ENCODE measurements around the gene WNK1.
"Not testable (repeated sequence)": the region's sequence is repeated elsewhere in the genome, so short reads cannot be mapped to it uniquely, and the experiment has no call there.

Gene WNK1

GRCh38 chr12:779745-780734 is 27.7 kb downstream of the WNK1 start:
- no peak for DNase-seq

DNA sequence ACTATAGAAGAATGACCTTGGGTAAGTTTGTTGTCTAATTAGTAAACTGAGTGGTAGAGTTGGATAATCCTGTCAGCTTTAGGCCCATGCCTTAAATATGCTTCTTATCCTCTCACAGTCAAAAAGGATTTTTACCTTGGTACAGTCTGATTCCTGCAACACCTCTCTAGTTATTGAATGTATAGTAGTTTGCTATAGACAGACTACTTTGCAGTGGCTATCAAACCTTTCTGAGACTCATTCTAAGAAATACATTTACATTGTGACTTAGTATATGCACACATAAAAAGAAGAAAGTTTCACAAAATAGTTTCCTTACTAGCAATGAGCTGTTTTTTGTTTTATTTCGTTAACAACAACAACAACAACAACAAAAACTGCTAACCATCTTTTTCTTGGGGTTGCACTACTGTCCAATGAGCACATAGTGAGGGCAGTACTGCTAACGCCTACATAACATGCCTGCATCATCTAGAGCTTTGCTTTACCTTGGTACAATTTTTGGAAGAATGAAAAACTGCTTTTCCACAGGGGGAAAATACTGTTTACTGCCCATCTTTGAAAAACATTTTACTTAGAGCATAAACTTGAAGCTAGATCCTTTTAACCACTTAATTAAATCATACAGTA is 28.5 kb downstream of the WNK1 start:
- DNase-seq = no peak

DNA sequence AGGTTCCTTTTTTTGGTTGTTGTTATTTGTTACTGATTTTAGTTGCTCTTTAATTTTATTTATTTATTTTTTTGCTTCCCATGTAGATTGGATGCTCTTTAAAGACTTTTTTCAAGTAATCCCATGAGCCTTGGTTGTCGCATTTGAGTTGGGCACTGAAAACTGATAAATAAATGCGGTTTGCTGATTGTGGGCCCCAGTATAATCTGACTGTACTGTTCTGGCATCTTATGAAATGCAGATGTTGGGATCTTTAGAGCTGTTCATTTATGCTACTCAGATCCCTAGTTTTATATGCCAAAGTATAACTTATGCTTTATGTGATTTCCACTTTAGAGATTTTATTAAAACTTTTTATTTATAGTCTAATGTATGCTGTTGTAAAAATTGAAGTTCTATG is 33.3 kb downstream of the WNK1 start:
- DNase-seq = no peak

DNA sequence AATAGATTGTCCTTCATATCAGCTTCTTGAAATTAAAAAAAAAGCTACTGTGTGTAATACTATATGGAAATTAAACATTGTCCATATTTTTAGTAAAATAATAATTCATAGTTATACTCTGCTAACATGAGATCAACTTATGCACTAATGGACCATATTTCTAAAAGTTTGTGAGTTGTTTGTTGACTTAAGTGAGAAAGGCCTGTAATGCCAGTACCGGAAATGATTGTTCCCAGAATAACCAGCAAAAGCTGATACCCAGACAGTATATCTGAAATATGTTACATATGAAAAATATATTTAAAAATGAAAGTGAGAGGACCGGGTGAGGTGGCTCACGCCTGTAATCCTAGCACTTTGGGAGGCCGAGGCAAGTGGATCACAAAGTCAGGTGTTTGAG is 35.9 kb downstream of the WNK1 start:
- DNase-seq = no peak

DNA sequence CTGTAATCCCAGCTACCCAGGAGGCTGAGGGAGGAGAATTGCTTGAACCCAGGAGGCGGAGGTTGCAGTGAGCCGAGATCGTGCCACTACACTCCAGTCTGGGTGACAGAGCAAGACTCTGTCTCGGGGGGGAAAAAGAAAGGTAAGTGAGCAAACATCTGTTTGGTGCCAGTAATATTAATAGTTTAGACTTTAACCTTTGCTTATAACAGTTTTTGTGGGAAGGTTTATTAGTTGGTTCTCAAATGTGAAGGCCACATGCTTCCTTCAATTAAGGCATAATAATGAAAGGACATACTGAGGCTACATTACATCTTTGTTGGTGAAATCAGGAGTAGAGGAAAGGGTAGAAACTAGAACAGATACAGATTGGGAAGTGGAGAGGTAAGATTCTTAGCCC is 36.4 kb downstream of the WNK1 start:
- not testable (repeated sequence) for DNase-seq

DNA sequence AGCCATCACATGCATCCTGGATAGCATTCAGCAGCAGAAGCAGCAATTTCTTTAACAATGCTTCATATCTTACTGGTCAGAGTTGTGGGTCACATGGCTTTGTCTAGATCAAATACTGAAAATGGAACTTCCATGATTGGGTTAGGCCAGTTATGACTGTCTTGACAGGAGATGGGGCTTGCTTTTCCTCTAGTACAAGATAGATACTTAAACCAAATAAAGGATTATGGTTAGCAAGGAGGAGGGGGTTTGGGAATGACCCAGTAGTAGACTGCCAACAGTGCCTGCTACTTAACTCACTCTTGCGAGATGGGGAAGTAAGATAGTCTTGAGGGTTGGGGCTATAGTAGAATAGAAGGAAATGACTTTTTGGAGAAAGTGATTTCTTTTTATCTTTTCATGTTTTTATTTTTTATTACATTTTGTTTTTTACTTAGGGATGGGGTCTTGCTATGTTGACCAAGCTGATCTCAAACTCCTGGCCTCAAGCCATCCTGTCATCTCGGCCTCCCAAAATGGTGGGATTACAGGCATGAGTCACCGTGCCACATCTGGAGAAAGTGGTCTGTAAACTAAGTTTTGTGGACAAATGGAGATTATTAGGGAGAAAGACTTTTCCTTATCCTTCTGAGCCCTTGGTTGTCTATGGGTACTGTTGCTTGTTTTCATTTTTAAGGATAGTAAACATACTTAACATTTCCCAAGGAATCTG is 37.6 kb downstream of the WNK1 start:
- no peak for DNase-seq

GRCh38 chr12:790608-791007 is 38.2 kb downstream of the WNK1 start:
- no peak for DNase-seq

DNA sequence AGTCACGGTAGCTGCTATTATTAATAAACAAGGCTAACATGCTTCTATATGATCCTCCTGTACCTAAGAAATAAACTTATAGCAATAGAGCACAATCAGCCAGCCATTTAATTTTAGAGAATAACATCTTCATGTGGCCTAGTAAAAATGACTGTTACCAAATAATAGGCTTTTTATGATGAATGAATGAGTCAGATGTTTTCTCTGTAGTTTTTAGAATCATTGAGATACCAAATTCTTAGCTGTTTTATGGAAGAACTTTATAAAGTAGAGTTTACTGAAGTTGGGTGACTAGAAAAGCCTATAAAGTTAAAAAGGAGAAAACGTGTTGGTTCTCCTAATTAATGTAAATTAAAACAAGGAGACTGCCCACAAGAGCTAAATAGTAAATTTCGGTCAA is 40.7 kb downstream of the WNK1 start:
- no peak for DNase-seq

GRCh38 chr12:793711-794110 is 41.3 kb downstream of the WNK1 start:
- no peak for DNase-seq

DNA sequence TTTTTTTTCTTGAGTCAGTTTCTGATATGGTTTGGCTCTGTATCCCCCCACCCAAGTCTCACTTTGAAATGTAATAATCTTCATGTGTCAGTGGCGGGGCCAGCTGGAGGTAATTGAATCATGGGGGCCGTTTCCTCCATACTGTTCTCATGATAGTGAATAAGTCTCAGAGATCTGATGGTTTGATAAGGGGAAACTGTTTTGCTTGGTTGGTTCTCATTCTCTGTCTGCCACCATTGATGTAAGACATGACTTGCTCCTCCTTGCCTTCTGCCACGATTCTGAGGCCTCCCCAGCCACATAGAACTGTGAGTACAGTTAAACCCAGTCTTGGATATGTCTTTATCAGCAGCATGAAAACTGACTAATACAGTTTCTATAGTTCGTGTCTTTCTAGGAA is 42.9 kb downstream of the WNK1 start:
- peak in 1 of 4 experiments; percentile 6 for DNase-seq

DNA sequence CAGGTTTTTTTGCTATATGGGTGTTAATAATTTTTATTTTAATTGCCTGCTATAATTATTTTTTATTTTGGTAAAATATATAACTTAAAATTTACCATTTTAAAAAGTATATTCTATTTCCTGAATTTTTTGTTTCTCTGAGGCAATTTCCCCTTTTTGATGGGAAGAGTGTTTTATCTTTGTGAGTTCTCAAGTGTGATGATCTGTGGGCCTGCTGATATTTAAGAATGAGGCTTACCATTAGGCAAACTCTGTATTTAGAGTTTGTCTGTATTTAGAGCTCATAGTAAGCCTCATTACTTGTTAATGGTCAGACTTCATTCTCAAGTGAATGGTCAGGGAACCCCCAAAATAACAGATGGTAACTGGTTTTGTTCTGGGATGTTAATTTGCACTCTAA is 48.0 kb downstream of the WNK1 start:
- DNase-seq = no peak

- DNase-seq = no peak
Observed at GRCh38 chr12:802242-803120, 50.1 kb downstream of the WNK1 start.

GRCh38 chr12:805022-805632 is 52.7 kb downstream of the WNK1 start:
- DNase-seq = no peak

DNA sequence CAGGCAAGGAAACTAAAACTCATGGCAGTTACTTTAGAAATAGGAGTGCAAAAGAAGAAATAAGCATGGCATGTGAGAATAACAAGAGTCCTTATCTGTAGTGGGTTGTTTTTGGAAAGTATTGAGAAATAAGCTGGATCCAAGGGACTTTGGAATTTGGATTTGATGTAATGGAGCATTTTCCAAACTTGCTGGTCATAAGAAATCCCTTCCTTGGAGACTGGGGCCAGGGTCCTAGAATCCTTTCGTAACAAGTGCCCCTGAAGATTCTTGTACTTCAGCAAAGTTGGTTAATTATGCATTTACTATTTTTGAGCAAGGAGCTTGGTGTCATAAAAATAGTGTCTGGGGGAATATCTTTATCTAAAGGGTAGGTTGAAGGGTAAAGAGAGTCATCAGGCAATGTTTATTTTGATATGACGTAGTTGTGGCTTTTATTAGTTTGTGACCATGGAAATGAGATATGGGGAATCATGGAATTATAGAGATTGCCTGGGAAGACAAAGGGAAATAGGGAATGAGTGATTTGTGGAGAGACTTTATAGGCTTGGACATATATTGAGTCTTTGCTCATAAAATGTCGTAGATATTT is 53.9 kb downstream of the WNK1 start:
- no peak for DNase-seq

DNA sequence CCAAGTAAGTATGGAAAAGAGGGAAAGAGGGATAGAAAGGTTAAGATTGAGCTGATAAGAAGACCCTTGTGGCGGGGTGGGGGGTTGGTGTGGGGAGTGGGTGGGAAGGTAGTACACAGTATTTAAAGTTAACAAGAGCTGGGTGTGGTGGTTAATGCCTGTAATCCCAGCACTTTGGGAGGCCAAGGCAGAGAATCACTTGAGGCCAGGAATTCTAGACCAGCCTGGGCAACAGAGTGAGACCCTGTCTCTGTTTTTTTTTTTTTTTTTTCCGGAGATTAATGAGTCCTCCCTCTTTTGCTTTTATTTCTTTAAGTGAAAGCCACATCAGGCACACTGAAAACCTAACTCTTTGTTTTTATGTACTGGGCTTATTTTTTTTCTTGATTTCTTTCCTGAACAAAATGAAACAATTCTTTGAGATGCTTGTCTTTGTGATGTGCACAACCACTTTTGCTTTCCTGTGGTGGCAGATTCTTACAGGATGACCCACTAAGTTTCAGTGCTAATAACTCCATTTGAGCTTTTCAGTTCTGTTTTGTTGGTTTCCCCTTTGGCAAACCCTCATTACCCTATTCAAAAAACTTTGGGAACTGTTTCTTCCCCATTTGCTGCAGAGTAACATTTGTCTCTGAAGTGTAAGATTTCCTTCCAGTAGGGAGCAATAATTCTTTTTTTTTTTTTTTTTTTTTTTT is 54.8 kb downstream of the WNK1 start:
- DNase-seq = no peak

DNA sequence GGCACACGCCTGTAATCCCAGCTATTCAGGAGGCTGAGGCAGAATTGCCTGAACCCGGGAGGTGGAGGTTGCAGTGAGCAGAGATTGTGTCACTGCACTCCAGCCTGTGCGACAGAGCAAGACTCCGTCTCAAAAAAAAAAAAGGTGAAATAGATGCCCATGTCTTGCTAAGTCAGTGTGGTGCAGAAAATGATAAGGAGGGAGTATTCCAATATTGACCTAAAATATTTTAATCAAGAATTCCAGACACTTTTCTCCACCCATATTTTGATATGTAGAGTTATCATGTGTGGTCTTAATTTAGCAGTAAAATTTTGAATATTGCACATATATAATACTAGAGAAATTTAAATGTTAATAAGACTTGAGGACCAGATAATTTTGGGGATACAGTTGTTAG is 57.7 kb downstream of the WNK1 start:
- no peak for DNase-seq

DNA sequence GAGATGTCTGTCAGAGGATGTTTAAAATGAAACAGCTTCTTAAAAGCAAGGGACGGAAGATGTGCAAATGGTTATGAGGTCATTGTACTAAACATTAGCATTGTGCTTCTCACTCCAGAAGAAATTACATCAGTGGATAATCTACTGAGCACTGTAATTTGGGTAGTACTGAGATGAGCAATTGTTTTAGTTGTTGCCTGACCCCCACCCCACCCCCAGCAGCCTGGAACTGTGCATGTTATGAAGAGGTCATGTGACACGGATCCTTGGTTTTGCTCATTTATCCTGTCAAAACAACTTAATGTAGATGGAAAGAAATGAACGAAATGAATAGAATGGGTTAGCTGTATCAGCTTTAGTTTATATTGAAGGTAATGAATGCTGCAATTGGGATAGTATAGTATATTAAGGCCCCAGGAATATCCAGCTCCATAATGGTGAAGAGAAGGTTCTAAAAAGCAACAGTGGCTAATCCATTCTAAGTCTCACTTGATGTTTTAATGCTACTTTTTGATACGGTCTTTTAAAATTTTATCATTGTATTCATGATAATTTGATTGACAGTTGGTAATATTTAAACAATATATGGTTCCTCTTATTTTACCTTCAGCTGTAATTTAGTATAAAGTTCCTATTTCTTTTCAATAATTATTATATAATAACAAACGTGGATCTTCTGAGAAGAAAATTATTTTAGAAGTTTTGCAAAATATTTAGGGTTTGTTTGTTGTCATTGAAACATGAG is 58.5 kb downstream of the WNK1 start:
- no peak for DNase-seq

DNA sequence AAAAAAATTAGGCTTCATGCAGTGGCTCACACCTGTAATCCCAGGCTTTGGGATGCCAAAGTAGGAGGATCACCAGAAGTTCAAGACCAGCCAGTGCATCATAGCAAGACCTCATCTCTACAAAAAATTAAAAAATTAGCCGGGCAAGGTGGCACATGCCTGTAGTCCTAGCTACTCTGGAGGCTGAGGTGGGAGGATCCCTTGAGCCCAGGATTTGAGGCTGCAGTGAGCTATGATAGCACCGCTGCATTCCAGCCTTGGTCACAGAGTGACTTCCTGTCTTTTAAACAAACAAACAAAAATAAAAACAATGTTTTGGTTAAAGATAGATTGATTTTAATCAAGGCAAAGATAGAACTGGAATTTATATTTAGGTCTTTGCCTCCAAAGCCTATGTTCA is 60.6 kb downstream of the WNK1 start:
- DNase-seq = no peak

- not testable (repeated sequence) for DNase-seq
Observed at GRCh38 chr12:817456-817855, 65.1 kb downstream of the WNK1 start.

GRCh38 chr12:817941-818600 is 65.7 kb downstream of the WNK1 start:
- no peak for DNase-seq
